ENCODE measurements around the gene GRB7. TPM values are rescaled to one million over a fixed set of nuclear protein-coding genes. Genes with fewer than 3 reads are reported as not detected.

Gene GRB7
- total RNA-seq, 1 experiment from 2014 or later, result 2,531 TPM

DNA sequence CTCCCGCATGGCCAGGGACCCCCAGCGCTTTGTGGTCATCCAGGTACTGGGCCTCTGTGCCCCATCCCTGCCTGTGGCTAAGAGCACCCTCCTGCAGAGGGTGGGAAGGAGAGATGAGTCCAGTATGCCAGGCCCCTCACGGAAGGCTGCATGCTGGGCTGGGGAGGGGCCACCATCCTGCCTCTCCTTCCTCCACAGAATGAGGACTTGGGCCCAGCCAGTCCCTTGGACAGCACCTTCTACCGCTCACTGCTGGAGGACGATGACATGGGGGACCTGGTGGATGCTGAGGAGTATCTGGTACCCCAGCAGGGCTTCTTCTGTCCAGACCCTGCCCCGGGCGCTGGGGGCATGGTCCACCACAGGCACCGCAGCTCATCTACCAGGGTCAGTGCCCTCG is 11.1 kb upstream of the GRB7 start:
- peaks cover 100% of the 10 kb centered on the region for H3K36me3 Mint-ChIP-seq (ENCODE audit: insufficient read depth, unreplicated experiment)
- TF ChIP-seq CTCF (IDR thresholded peaks at IDR 0.05; ENCODE audit: unreplicated experiment), result no peak
- CTCF ChIA-PET, result interaction anchor here (0.6 to 161.2 kb wide), 14 partner anchors 1 to 446 kb away, joined by 3 to 42089 read pairs (median 14); partner anchors contain the start of genes ERBB2, GRB7, MIEN1 and NEUROD2

DNA sequence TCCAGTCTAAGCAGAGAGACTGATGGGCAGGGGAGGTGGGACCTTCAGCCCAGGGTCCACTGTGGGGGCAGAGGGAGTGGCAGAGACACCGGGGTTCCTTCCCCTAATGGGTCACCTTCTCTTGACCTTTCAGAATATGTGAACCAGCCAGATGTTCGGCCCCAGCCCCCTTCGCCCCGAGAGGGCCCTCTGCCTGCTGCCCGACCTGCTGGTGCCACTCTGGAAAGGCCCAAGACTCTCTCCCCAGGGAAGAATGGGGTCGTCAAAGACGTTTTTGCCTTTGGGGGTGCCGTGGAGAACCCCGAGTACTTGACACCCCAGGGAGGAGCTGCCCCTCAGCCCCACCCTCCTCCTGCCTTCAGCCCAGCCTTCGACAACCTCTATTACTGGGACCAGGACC is 10.2 kb upstream of the GRB7 start:
- intact Hi-C loops (cut with micrococcal nuclease; ENCODE audit: unreplicated experiment), result no loop called here

More for the DNA sequence above, 11.1 kb upstream of the GRB7 start:
- no peaks in the 10 kb centered on the region for H3K27me3 Mint-ChIP-seq (ENCODE audit: unreplicated experiment)
- no peak for DNase-seq
- peak overlapping the region; percentile 0 for H3K4me3 Mint-ChIP-seq (ENCODE audit: low read depth, unreplicated experiment)
- no TSS peak for BruUV-seq (replicated peaks)
- intact Hi-C loops (cut with micrococcal nuclease; ENCODE audit: unreplicated experiment), result no loop called here
- H3K27ac Mint-ChIP-seq (ENCODE audit: unreplicated experiment), result peak overlapping the region; percentile 90
- no peaks in the 10 kb centered on the region for H3K9me3 Mint-ChIP-seq (ENCODE audit: low read depth, unreplicated experiment)
- H3K4me1 Mint-ChIP-seq (ENCODE audit: low read depth, unreplicated experiment), result peaks cover 44% of the 10 kb centered on the region

GRCh38 chr17:39729280-39729851 is 8.4 kb upstream of the GRB7 start:
- Mint-ChIP-seq H3K4me1 (ENCODE audit: low read depth, unreplicated experiment) (peaks cover 32% of the 10 kb centered on the region), H3K27ac (ENCODE audit: unreplicated experiment) (peak overlapping the region; percentile 90), H3K4me3 (ENCODE audit: low read depth, unreplicated experiment) (peak overlapping the region; percentile 79), H3K9me3 (ENCODE audit: low read depth, unreplicated experiment) (no peaks in the 10 kb centered on the region), H3K36me3 (ENCODE audit: insufficient read depth, unreplicated experiment) (peaks cover 86% of the 10 kb centered on the region), H3K27me3 (ENCODE audit: unreplicated experiment) (no peaks in the 10 kb centered on the region)
- no peak for TF ChIP-seq CTCF (IDR thresholded peaks at IDR 0.05; ENCODE audit: unreplicated experiment)
- BruUV-seq (replicated peaks), result no TSS peak
- CTCF ChIA-PET, result interaction anchor here (0.5 to 161.2 kb wide), 85 partner anchors 2 to 1217 kb away, joined by 3 to 42089 read pairs (median 6); partner anchors contain the start of genes CASC3, ERBB2, GRB7 and GSDMA
- intact Hi-C loops (cut with micrococcal nuclease; ENCODE audit: unreplicated experiment), result no loop called here
- no peak for DNase-seq

More for the DNA sequence above, 10.2 kb upstream of the GRB7 start:
- H3K4me1 Mint-ChIP-seq (ENCODE audit: low read depth, unreplicated experiment), result peaks cover 44% of the 10 kb centered on the region
- DNase-seq, result no peak
- peaks cover 99% of the 10 kb centered on the region for H3K36me3 Mint-ChIP-seq (ENCODE audit: insufficient read depth, unreplicated experiment)
- BruUV-seq (replicated peaks), result no TSS peak
- no peaks in the 10 kb centered on the region for H3K27me3 Mint-ChIP-seq (ENCODE audit: unreplicated experiment)
- peak overlapping the region; percentile 90 for H3K27ac Mint-ChIP-seq (ENCODE audit: unreplicated experiment)
- CTCF ChIA-PET, result interaction anchor here (0.6 to 161.2 kb wide), 13 partner anchors 0 to 784 kb away, joined by 3 to 42089 read pairs (median 275); partner anchors contain the start of genes ERBB2, GRB7, GSDMA and IKZF3
- no peak for TF ChIP-seq CTCF (IDR thresholded peaks at IDR 0.05; ENCODE audit: unreplicated experiment)
- H3K9me3 Mint-ChIP-seq (ENCODE audit: low read depth, unreplicated experiment), result no peaks in the 10 kb centered on the region
- H3K4me3 Mint-ChIP-seq (ENCODE audit: low read depth, unreplicated experiment), result peak overlapping the region; percentile 0

DNA sequence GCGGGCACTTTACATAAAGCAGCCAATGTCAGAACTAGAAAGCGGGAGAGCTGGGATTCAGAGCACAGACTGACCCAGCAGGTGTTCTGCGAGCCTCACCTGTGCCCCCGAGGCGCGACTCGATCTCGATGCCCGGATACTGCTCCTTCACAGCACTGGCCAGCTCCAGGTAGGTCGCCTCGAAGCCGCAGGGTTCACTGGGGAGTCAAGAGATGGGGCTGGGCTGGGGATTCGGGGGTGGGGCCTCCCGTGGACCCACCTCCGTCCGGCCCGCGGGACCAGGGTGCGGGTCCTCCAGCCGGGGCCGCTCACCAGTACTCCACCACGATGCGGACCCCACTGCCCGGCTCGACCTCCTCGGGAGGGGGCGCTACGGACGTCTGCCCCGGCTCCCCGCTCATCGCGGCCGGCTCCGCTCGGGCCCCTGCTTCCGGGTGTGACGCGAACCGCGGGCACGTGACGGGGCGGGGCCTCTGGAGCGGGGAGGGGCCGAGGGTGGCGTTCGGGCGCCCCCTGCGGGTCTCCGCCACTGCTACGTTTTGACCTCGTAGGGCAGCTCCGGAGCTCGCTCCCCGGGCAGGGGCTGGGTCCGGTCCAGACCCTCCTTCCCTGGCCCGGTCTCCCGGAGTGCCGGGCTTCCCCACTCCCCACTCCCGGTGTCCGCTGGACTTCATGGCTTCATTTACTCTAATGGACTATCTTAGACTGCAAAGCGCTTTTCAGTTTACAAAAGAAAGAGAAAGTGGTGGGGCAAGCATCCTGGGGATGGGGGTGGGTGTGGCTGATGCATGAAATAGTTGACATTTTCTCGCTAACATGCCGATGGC is 7.4 kb upstream of the GRB7 start, which contains the start of gene MIEN1:
MIEN1 (minus strand) TSS at position 438 of the 827 bp plus-strand sequence; CDS start at position 401, 37 bp downstream.
- H3K4me1 Mint-ChIP-seq (ENCODE audit: low read depth, unreplicated experiment), result peaks cover 34% of the 10 kb centered on the region
- H3K27ac Mint-ChIP-seq (ENCODE audit: unreplicated experiment), result peak within 1 kb of the TSS; percentile 90
- H3K36me3 Mint-ChIP-seq (ENCODE audit: insufficient read depth, unreplicated experiment), result peaks cover 78% of the 10 kb centered on the region
- no TSS peak for BruUV-seq (replicated peaks)
- H3K4me3 Mint-ChIP-seq (ENCODE audit: low read depth, unreplicated experiment), result peak within 1 kb of the TSS; percentile 79
- TF ChIP-seq CTCF (IDR thresholded peaks at IDR 0.05; ENCODE audit: unreplicated experiment), result no peak
- no peaks in the 10 kb centered on the region for H3K27me3 Mint-ChIP-seq (ENCODE audit: unreplicated experiment)
- CTCF ChIA-PET, result interaction anchor here (0.6 to 161.2 kb wide), 88 partner anchors 3 to 1218 kb away, joined by 3 to 42089 read pairs (median 6); partner anchors contain the start of genes CASC3, CSF3, ERBB2 and GRB7
- no peak for DNase-seq
- intact Hi-C loops (cut with micrococcal nuclease; ENCODE audit: unreplicated experiment), result loop anchor here (1.0 to 10.0 kb wide), 12 partner anchors 24 to 554 kb away; partner anchors contain the start of genes CDC6, IKZF3, PGAP3 and PSMD3
- H3K9me3 Mint-ChIP-seq (ENCODE audit: low read depth, unreplicated experiment), result no peaks in the 10 kb centered on the region
